Ishikawa (cell line): ENCODE measurements around the gene PLBD2.

ENCODE experiments used
- CEBPB ChIP-seq: IDR thresholded peaks from 2 replicates; pipeline ENCODE4 v1.6.1; 2012
- CREB1 ChIP-seq: IDR thresholded peaks from 2 replicates; pipeline ENCODE4 v1.6.1; 2012; ENCODE audit warnings: low read depth
- EGR1 ChIP-seq: IDR thresholded peaks from 2 replicates; pipeline ENCODE4 v1.6.1; 2012
- EP300 ChIP-seq: IDR thresholded peaks from 2 replicates; pipeline ENCODE4 v1.6.1; 2012; ENCODE audit warnings: borderline replicate concordance
- NFIC ChIP-seq: IDR thresholded peaks from 2 replicates; pipeline ENCODE4 v1.6.1; 2012
- RAD21 ChIP-seq: IDR thresholded peaks from 2 replicates; pipeline ENCODE4 v1.6.1; 2012; ENCODE audit warnings: low read depth
- TAF1 ChIP-seq: IDR thresholded peaks from 2 replicates; pipeline ENCODE4 v1.6.1; 2012; ENCODE audit warnings: low read depth, mild to moderate bottlenecking
- TCF12 ChIP-seq: IDR thresholded peaks from 2 replicates; pipeline ENCODE4 v1.6.1; 2012; ENCODE audit warnings: low read depth
- TEAD4 ChIP-seq: IDR thresholded peaks from 2 replicates; pipeline ENCODE4 v1.6.1; 2012
- YY1 ChIP-seq: IDR thresholded peaks from 2 replicates; pipeline ENCODE4 v1.6.1; 2012; ENCODE audit warnings: low read depth
- ZBTB7A ChIP-seq: IDR thresholded peaks from 2 replicates; pipeline ENCODE4 v1.6.1; 2012; ENCODE audit warnings: low read depth
- TF ChIP-seq, protein P1 (sequence below): IDR thresholded peaks from 2 replicates; pipeline ENCODE4 v1.6.1; 2012
- TF ChIP-seq, protein P2 (sequence below): IDR thresholded peaks from 2 replicates; pipeline ENCODE4 v1.6.1; 2012; ENCODE audit warnings: low read depth, mild to moderate bottlenecking
- TF ChIP-seq, protein P3 (sequence below): IDR thresholded peaks from 2 replicates; pipeline ENCODE4 v1.6.1; 2012

Gene PLBD2

DNA sequence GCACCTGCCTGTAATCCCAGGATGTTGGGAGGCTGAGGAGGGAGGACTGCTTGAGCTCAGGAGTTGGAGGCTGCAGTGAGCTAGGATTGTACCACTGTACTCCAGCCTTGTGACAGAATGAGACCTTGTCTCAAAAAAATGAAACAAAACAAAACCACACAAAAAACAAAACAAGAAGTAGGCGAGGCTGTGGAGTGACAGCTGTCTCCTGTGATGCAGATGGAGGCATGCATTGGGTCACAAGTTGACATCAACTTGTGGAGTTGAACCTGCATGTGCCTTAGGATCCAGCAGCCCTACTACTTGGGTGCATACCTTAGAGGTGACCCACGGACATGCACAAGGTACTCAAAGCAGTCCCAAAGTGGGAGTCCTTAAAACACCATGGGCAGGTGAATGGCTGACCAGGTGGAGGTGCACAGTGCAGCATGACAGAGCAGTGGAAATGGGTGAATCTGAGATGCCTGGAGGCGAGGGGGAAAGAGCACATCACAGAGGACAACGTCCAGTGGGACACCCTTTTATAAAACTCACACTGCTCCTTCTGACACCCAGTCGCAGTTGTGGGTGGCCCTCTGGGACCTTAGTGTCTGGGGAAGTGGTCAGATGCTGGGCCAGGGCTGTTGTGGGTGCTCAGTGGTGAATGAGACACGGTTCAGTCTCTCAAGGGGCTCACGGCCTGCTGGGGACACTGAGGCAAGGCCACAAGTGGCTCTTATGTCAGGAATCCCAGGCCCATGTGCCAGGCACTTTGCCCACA is 12.7 kb downstream of the PLBD2 start:
- TF ChIP-seq EP300 (no peak), TEAD4 (no peak), RAD21 (no peak), CEBPB (no peak), TAF1 (no peak), EGR1 (no peak), CREB1 (no peak), NFIC (no peak)
- TF ChIP-seq, protein P1, sequence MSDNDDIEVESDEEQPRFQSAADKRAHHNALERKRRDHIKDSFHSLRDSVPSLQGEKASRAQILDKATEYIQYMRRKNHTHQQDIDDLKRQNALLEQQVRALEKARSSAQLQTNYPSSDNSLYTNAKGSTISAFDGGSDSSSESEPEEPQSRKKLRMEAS, result no peak
- TF ChIP-seq, protein P2, sequence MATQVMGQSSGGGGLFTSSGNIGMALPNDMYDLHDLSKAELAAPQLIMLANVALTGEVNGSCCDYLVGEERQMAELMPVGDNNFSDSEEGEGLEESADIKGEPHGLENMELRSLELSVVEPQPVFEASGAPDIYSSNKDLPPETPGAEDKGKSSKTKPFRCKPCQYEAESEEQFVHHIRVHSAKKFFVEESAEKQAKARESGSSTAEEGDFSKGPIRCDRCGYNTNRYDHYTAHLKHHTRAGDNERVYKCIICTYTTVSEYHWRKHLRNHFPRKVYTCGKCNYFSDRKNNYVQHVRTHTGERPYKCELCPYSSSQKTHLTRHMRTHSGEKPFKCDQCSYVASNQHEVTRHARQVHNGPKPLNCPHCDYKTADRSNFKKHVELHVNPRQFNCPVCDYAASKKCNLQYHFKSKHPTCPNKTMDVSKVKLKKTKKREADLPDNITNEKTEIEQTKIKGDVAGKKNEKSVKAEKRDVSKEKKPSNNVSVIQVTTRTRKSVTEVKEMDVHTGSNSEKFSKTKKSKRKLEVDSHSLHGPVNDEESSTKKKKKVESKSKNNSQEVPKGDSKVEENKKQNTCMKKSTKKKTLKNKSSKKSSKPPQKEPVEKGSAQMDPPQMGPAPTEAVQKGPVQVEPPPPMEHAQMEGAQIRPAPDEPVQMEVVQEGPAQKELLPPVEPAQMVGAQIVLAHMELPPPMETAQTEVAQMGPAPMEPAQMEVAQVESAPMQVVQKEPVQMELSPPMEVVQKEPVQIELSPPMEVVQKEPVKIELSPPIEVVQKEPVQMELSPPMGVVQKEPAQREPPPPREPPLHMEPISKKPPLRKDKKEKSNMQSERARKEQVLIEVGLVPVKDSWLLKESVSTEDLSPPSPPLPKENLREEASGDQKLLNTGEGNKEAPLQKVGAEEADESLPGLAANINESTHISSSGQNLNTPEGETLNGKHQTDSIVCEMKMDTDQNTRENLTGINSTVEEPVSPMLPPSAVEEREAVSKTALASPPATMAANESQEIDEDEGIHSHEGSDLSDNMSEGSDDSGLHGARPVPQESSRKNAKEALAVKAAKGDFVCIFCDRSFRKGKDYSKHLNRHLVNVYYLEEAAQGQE, result no peak

DNA sequence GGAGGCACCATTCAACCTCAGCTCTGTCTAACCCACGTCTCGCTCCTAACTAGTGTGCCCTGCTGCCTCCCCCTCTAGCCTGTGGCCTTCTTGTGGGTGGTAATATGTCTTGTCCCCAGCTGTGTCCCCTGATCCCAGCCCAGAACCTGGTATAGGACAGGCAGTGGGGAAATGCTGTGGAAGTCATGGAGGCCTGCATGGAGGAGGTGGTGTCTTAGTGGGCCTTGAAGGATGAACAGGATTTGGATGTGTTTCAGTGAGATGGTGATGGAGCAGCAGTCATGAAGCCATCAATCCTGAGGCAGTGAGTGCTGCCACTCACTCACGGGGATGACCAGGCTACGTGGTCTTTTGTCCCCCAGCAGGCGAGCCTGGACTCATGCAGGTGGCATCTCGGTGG is 13.4 kb downstream of the PLBD2 start:
- TF ChIP-seq TEAD4 (no peak), ZBTB7A (no peak), CEBPB (no peak), TCF12 (no peak), EGR1 (no peak)
- TF ChIP-seq, protein P1, result no peak
- TF ChIP-seq, protein P3, sequence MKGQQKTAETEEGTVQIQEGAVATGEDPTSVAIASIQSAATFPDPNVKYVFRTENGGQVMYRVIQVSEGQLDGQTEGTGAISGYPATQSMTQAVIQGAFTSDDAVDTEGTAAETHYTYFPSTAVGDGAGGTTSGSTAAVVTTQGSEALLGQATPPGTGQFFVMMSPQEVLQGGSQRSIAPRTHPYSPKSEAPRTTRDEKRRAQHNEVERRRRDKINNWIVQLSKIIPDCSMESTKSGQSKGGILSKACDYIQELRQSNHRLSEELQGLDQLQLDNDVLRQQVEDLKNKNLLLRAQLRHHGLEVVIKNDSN, result no peak

DNA sequence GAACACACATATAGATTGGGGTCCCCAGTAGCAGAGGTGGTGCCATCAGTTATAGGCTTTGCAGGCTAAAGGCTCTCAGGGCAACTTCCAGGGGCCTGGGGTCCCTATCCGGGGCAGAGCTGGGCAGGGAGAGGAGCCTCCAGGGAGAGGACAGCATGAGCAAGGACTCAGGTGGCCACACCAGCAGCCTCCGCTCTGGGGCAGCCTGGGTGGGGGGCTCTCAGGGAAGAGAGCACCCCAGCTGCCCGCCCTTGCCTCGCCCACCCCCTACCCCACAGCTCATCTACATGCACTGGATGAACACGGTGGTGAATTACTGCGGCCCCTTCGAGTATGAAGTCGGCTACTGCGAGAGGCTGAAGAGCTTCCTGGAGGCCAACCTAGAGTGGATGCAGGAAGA is 14.0 kb downstream of the PLBD2 start:
- no peak for TF ChIP-seq EP300
- no peak for TF ChIP-seq YY1

DNA sequence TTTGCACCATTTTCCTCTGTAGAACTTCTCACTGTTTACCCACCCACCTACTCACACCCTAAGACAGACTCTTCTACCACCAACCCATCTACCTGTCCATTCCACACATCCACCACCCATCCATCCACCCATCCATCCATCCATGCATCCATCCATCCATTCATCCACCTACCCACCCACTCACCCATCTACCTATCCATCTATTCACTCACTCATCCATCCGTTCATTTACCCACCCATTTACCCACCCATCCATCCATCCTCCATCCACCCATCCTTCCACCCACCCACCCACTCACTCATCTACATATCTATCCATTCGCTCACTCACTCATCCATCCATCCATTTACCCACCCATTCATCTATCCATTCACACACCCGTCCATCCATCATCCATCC is 15.1 kb downstream of the PLBD2 start:
- TF ChIP-seq TAF1, result no peak
- TF ChIP-seq, protein P3, result no peak
- TF ChIP-seq CREB1, result no peak
- TF ChIP-seq, protein P2, result no peak

DNA sequence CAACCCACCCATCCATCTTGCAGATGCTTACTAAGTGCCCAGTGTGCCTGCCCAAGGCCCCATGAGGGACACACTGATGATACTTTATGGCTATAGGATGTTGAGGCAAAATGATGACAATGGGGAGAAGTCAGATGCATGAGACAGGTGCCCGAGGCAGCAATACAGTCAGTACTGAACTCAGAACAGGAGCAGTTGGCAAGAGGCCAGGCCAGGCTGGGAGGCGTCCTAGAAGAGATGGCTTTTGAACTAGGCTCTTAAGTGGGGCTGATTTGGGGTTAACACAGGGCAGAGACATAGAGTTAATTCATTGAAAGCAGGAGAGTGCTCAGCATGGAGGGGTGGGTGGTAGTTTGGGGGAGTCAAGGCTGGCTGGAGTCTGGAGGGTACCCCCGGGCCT is 15.6 kb downstream of the PLBD2 start:
- TF ChIP-seq NFIC, result 0 out of 2 replicates have a peak, but pooled peaks have one; percentile 7
- no peak for TF ChIP-seq RAD21
- no peak for TF ChIP-seq TAF1

DNA sequence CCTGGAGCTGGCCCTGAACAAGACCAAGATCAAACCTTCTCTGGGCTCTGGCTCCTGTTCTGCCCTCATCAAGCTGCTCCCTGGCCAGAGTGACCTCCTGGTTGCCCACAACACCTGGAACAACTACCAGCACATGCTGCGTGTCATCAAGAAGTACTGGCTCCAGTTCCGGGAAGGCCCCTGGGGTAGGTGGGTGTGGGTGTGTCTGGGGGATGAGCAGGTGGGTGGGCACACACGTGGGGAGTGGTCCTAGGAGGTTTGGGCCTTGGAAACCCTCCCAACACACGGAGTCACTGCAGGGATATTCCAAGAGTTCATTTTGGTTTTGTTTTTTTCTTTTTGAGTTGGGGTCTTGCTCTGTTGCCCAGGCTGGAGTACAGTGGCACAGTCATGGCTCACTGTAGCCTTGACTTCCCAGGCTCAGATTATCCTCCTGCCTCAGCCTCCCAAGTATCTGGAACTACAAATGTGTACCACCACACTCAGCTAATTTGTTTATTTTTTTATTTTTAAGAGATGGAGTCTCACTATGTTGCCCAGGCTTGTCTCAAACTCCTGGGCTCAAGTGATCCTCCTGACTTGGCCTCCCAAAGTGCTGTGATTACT is 16.5 kb downstream of the PLBD2 start:
- TF ChIP-seq, protein P1, result no peak
- TF ChIP-seq ZBTB7A, result no peak
- TF ChIP-seq, protein P2, result no peak
